ENCODE results near the gene DUSP9.

- no peak for TF ChIP-seq CTCF (conservative IDR thresholded peaks at IDR 0.05 in 1 of 2, IDR thresholded peaks at IDR 0.05 in 1 of 2; ENCODE audit: extremely low read depth in 1 of 2, insufficient read depth in 1 of 2, low read depth in 1 of 2, low read length in 2 of 2)
- TF ChIP-seq EZH2 (IDR thresholded peaks at IDR 0.05; ENCODE audit: borderline replicate concordance, low read length) = no peak
Observed at GRCh38 chrX:153700376-153700945, 53.5 kb downstream of the DUSP9 start.
